ENCODE results near the gene GNB1L. TPM values are rescaled to one million over a fixed set of nuclear protein-coding genes. Genes with fewer than 3 reads are reported as not detected.

Gene GNB1L
- total and polyA plus RNA-seq, 9 of the 15 experiments (the other 6 are each of a cell fraction or from before 2014, with no cell fraction given), result 0.56 to 50.5 (median 10.2) TPM

DNA sequence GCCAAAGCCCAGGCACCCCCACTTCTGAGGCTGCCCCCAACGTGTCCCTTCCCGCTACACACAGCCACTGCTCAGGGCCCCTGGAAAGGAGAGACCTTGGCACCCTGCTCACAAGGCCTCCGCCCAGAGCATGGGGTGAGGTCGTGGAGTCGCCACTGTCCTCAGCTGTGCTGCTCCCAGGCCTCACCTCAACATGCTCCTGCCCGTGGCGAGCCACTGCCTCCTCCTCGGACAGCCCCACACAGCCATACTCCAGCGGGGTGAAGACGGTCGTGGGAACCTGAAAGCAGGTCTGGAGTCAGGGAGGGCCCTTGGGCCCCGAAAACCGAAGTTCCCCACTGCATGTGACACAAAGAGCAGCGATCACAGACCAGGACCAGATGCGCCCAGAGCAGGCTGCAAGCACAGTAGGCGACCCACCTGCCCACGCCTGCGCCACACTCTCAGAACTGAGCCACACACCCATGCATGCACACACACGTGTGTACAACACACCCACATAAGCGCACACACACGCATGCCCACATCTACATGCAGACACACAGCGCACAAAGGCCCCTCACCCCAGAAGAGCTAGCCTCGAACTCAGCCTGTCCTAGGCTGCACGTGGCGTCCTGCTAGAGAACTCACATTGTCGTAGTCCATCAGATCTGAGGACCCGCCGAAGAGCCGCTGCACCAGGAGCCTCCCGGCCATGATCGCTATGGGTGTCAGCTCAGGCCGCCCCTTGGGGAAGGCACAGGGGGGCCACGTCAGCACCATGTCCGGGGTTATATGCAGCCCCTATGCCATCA lies 25.5 kb upstream of the GNB1L start:
- Histone ChIP-seq H3K27me3 (ENCODE audit: control insufficient read depth in 2 of 2, insufficient read depth in 2 of 2, low read length in 2 of 2) (peaks cover 0 to 9% of the 10 kb centered on the region in 2 experiments; a peak in 1 of 5 replicates), H3K9me1 (ENCODE audit: control insufficient read depth, insufficient read depth, low read length) (no peaks in the 10 kb centered on the region), H3K79me2 (ENCODE audit: control insufficient read depth, insufficient read depth, low read length) (no peaks in the 10 kb centered on the region), H4K20me1 (replicated peaks; ENCODE audit: control insufficient read depth, insufficient read depth, low read length) (peaks cover 34% of the 10 kb centered on the region), H3K27ac (ENCODE audit: extremely low read depth, low read depth, low read length) (no peak overlapping the region), H3K4me2 (ENCODE audit: insufficient read depth, low read length) (no peak overlapping the region), H3K4me1 (replicated peaks in 1 of 2; ENCODE audit: control insufficient read depth in 2 of 2, insufficient read depth in 2 of 2, low read length in 2 of 2) (peaks cover 12 to 78% of the 10 kb centered on the region in 2 experiments), H3K9ac (ENCODE audit: insufficient read depth in 1 of 2, low read depth in 2 of 2, low read length in 2 of 2) (peak overlapping the region in 1 of 2 experiments; percentile 74; a peak in 2 of 4 replicates), H3K36me3 (ENCODE audit: control insufficient read depth, insufficient read depth, low read length) (no peaks in the 10 kb centered on the region), H3K4me3 (no peak overlapping the region), H2AFZ (ENCODE audit: low read depth, low read length) (no peak overlapping the region), H3K9me3 (replicated peaks; ENCODE audit: control insufficient read depth, insufficient read depth, low read depth, low read length) (no peaks in the 10 kb centered on the region)
- ChIA-PET CTCF (ENCODE audit: low intra/inter-chr PET ratio) (no interaction called here), POLR2A (interaction anchor here (0.8 to 4.0 kb wide), 10 partner anchors 8 to 149 kb away, joined by 3 to 21 read pairs (median 5); partner anchors contain the start of genes GNB1L and RTL10)
- BruUV-seq (replicated peaks), result no TSS peak
- WGBS (ENCODE audit: insufficient coverage, low coverage, missing lambda C conversion rate), result 63% methylated on average over 34 of the region's 34 CpGs
- DNase-seq (ENCODE audit: extremely low read depth in 1 of 4, low spot score in 3 of 4) (no peak), ATAC-seq (peak; percentile 3; the same call in 1 of the 3 replicates), FAIRE-seq (peak; percentile 46)
- intact Hi-C loops (cut with micrococcal nuclease), result no loop called here
- in situ Hi-C loops (cut with MboI), result no loop called here
- 0 out of 4 replicates have a peak, but pooled peaks of 1 of the 2 experiments have one; percentile 31 for TF ChIP-seq ZNF639 (CRISPR knock-in tag; conservative IDR thresholded peaks at IDR 0.05 in 1 of 2, IDR thresholded peaks at IDR 0.05 in 1 of 2)
- TF ChIP-seq AFF4 (CRISPR knock-in tag; IDR thresholded peaks at IDR 0.05), result no peak
- peak; percentile 25; the same call in 1 of the 2 replicates for TF ChIP-seq ATF1 (CRISPR knock-in tag; IDR thresholded peaks at IDR 0.05)
- TF ChIP-seq ATF1 (tag; IDR thresholded peaks at IDR 0.05), result no peak
- TF ChIP-seq ZNF282 (CRISPR knock-in tag; IDR thresholded peaks at IDR 0.05), result no peak
- TF ChIP-seq KAT2B (IDR thresholded peaks at IDR 0.05; ENCODE audit: low read depth, low read length), result no peak
- TF ChIP-seq KDM5B (IDR thresholded peaks at IDR 0.05; ENCODE audit: insufficient replicate concordance, low read depth, low read length), result peak; percentile 47
- TF ChIP-seq ZNF347 (CRISPR knock-in tag; IDR thresholded peaks at IDR 0.05; ENCODE audit: low read depth), result no peak
- TF ChIP-seq, protein P1, sequence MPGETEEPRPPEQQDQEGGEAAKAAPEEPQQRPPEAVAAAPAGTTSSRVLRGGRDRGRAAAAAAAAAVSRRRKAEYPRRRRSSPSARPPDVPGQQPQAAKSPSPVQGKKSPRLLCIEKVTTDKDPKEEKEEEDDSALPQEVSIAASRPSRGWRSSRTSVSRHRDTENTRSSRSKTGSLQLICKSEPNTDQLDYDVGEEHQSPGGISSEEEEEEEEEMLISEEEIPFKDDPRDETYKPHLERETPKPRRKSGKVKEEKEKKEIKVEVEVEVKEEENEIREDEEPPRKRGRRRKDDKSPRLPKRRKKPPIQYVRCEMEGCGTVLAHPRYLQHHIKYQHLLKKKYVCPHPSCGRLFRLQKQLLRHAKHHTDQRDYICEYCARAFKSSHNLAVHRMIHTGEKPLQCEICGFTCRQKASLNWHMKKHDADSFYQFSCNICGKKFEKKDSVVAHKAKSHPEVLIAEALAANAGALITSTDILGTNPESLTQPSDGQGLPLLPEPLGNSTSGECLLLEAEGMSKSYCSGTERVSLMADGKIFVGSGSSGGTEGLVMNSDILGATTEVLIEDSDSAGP (CRISPR knock-in tag; IDR thresholded peaks at IDR 0.05), result no peak
